ENCODE measurements around the gene CRTC2.

Gene CRTC2

GRCh38 chr1:153976819-153977249 lies 18.4 kb upstream of the CRTC2 start:
- no peaks in the 10 kb centered on the region for H3K27me3 ChIP-seq (ENCODE audit: insufficient read depth, low read depth)
- H3K27ac ChIP-seq = peak overlapping the region; percentile 60
- peak overlapping the region; percentile 99 for H3K4me3 ChIP-seq (IDR thresholded peaks at IDR 0.05; ENCODE audit: insufficient read depth, low read depth, low read length)
- TF ChIP-seq CTCF (conservative IDR thresholded peaks at IDR 0.05; ENCODE audit: low read depth, low read length) = 0 out of 2 replicates have a peak, but pooled peaks have one; percentile 17
- peak overlapping the region; percentile 88 for H2AFZ ChIP-seq (ENCODE audit: low read depth)
- peaks cover 21% of the 10 kb centered on the region for H3K79me2 ChIP-seq (ENCODE audit: insufficient read depth, low read depth)
- peak overlapping the region; percentile 83 for H3K9ac ChIP-seq
- H3K4me1 ChIP-seq (ENCODE audit: low read depth, poor library complexity, severe bottlenecking) = peaks cover 28% of the 10 kb centered on the region
- H4K20me1 ChIP-seq (ENCODE audit: insufficient read depth) = no peaks in the 10 kb centered on the region
- peaks cover 12% of the 10 kb centered on the region; the same call in 1 of the 2 replicates for H3K36me3 ChIP-seq (ENCODE audit: insufficient read depth)
- peak overlapping the region; percentile 56 for H3K4me2 ChIP-seq

- no peak overlapping the region for H3K4me2 ChIP-seq
- no peaks in the 10 kb centered on the region for H4K20me1 ChIP-seq (ENCODE audit: insufficient read depth)
- peaks cover 21% of the 10 kb centered on the region for H3K79me2 ChIP-seq (ENCODE audit: insufficient read depth, low read depth)
- peaks cover 12% of the 10 kb centered on the region; the same call in 1 of the 2 replicates for H3K36me3 ChIP-seq (ENCODE audit: insufficient read depth)
- H3K4me1 ChIP-seq (ENCODE audit: low read depth, poor library complexity, severe bottlenecking) = peaks cover 30% of the 10 kb centered on the region
- no peak overlapping the region for H3K9ac ChIP-seq
- no peak overlapping the region for H2AFZ ChIP-seq (ENCODE audit: low read depth)
- TF ChIP-seq CTCF (conservative IDR thresholded peaks at IDR 0.05; ENCODE audit: low read depth, low read length) = no peak
- H3K27me3 ChIP-seq (ENCODE audit: insufficient read depth, low read depth) = no peaks in the 10 kb centered on the region
- H3K4me3 ChIP-seq (IDR thresholded peaks at IDR 0.05; ENCODE audit: insufficient read depth, low read depth, low read length) = no peak overlapping the region
- no peak overlapping the region for H3K27ac ChIP-seq
Observed at GRCh38 chr1:153973525-153973924, 15.1 kb upstream of the CRTC2 start.

GRCh38 chr1:153973071-153973470 lies 14.7 kb upstream of the CRTC2 start:
- H3K36me3 ChIP-seq (ENCODE audit: insufficient read depth) = peaks cover 12% of the 10 kb centered on the region; the same call in 1 of the 2 replicates
- H3K27ac ChIP-seq = no peak overlapping the region
- H3K4me2 ChIP-seq = no peak overlapping the region
- TF ChIP-seq CTCF (conservative IDR thresholded peaks at IDR 0.05; ENCODE audit: low read depth, low read length) = no peak
- no peaks in the 10 kb centered on the region for H3K27me3 ChIP-seq (ENCODE audit: insufficient read depth, low read depth)
- H3K9ac ChIP-seq = no peak overlapping the region
- no peak overlapping the region for H3K4me3 ChIP-seq (IDR thresholded peaks at IDR 0.05; ENCODE audit: insufficient read depth, low read depth, low read length)
- H3K4me1 ChIP-seq (ENCODE audit: low read depth, poor library complexity, severe bottlenecking) = peaks cover 30% of the 10 kb centered on the region
- peaks cover 21% of the 10 kb centered on the region for H3K79me2 ChIP-seq (ENCODE audit: insufficient read depth, low read depth)
- H4K20me1 ChIP-seq (ENCODE audit: insufficient read depth) = no peaks in the 10 kb centered on the region
- no peak overlapping the region for H2AFZ ChIP-seq (ENCODE audit: low read depth)

- Histone ChIP-seq H3K9ac (no peak overlapping the region), H2AFZ (ENCODE audit: low read depth) (no peak overlapping the region), H3K4me3 (IDR thresholded peaks at IDR 0.05; ENCODE audit: insufficient read depth, low read depth, low read length) (no peak overlapping the region), H4K20me1 (ENCODE audit: insufficient read depth) (no peaks in the 10 kb centered on the region), H3K27me3 (ENCODE audit: insufficient read depth, low read depth) (no peaks in the 10 kb centered on the region), H3K4me1 (ENCODE audit: low read depth, poor library complexity, severe bottlenecking) (peaks cover 34% of the 10 kb centered on the region), H3K79me2 (ENCODE audit: insufficient read depth, low read depth) (peaks cover 17% of the 10 kb centered on the region), H3K4me2 (no peak overlapping the region), H3K27ac (no peak overlapping the region), H3K36me3 (ENCODE audit: insufficient read depth) (peaks cover 12% of the 10 kb centered on the region; the same call in 1 of the 2 replicates)
- no peak for TF ChIP-seq CTCF (conservative IDR thresholded peaks at IDR 0.05; ENCODE audit: low read depth, low read length)
Observed at GRCh38 chr1:153970346-153970745, 11.9 kb upstream of the CRTC2 start.
